GM18951 (cell line): Measurements from ENCODE around the gene PREX1.
"Not testable (repeated sequence)": the region's sequence is repeated elsewhere in the genome, so short reads cannot be mapped to it uniquely, and the experiment has no call there.

ENCODE experiments used
- POLR2A ChIP-seq: IDR thresholded peaks from 4 replicates; pipeline ENCODE4 v1.6.1; 2011; ENCODE audit warnings: mild to moderate bottlenecking; ENCODE audit not compliant: insufficient read length, insufficient read depth; ENCODE audit errors: extremely low read depth
- in situ Hi-C: fragments of 300-500 bp; cut with MboI; formaldehyde crosslinking; loops from one replicate; pipeline ENCODE4 v1.12.0; 2022; ENCODE audit warnings: low sequenced_read_pairs, mixed read lengths, inconsistent platforms; ENCODE audit not compliant: unreplicated experiment

Gene PREX1

GRCh38 chr20:48841196-48841874 lies 13.5 kb upstream of the PREX1 start:
- in situ Hi-C loops = no loop called here
- TF ChIP-seq POLR2A = no peak

- in situ Hi-C loops = no loop called here
- no peak for TF ChIP-seq POLR2A
These were observed 11.5 kb upstream of the PREX1 start for GRCh38 chr20:48839154-48839917.

GRCh38 chr20:48837014-48837413 lies 9.2 kb upstream of the PREX1 start:
- no peak for TF ChIP-seq POLR2A
- in situ Hi-C loops = no loop called here

GRCh38 chr20:48835390-48835789 lies 7.6 kb upstream of the PREX1 start:
- in situ Hi-C loops = no loop called here
- no peak for TF ChIP-seq POLR2A

GRCh38 chr20:48834278-48834677 lies 6.5 kb upstream of the PREX1 start:
- TF ChIP-seq POLR2A = no peak
- in situ Hi-C loops = no loop called here

GRCh38 chr20:48832405-48832730 lies 4.6 kb upstream of the PREX1 start:
- TF ChIP-seq POLR2A = no peak
- in situ Hi-C loops = no loop called here

GRCh38 chr20:48831718-48832404 lies 4.1 kb upstream of the PREX1 start:
- TF ChIP-seq POLR2A = no peak
- in situ Hi-C loops = no loop called here

GRCh38 chr20:48830826-48831318 lies 3.1 kb upstream of the PREX1 start:
- TF ChIP-seq POLR2A = no peak
- in situ Hi-C loops = no loop called here

GRCh38 chr20:48829940-48830339 lies 2.1 kb upstream of the PREX1 start:
- in situ Hi-C loops = no loop called here

GRCh38 chr20:48828734-48829460 lies 1.1 kb upstream of the PREX1 start:
- no peak for TF ChIP-seq POLR2A
- in situ Hi-C loops = no loop called here

More at GRCh38 chr20:48829940-48830339, 2.1 kb upstream of the PREX1 start:
- no peak for TF ChIP-seq POLR2A

- in situ Hi-C loops = no loop called here
- no peak for TF ChIP-seq POLR2A
These were observed 672 bp downstream of the PREX1 start for GRCh38 chr20:48826883-48827771.

GRCh38 chr20:48826480-48826879 lies 1.3 kb downstream of the PREX1 start:
- in situ Hi-C loops = not testable (repeated sequence)
